Measurements from ENCODE around the gene TMOD1.

Gene TMOD1

DNA sequence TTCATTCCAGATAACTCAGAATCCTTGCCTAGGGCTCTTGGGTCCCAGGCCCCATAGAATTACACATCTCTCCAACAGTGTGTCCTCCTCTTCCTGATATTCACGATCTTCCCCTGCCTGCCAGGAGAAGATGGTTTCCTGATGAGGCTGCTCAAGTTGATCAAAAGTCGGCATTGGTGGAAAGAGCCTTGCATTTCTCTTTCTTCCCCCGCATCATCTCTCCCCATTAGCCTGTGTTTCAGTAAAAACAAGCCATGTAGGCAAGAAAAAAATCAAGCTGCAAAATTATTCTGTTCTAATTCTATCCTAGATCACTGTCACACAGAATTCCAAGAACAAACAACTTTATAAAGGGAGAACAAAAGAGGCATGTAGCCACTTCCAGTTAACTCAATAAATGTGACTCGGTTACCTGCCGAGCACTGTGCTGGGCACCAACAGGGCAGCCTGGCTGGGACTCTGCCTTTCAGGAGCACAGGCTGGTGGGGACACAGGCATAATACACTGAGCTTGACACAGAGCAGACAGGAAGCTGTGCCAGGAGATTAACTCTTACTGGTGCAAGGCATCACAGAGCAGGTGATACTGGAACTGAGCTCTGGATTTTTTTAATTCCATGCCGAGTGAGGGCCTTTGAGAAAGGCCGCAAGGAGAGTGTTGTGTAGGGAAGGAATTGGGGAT lies 25.6 kb downstream of the TMOD1 start:
- H3K27ac ChIP-seq (ENCODE audit: low read depth in 2 of 2, low read length in 2 of 2): no peak overlapping the region

GRCh38 chr9:97527626-97528528 lies 26.4 kb downstream of the TMOD1 start:
- Histone ChIP-seq H3K27ac (ENCODE audit: low read depth in 2 of 2, low read length in 2 of 2) (no peak overlapping the region), H3K36me3 (ENCODE audit: control insufficient read depth in 2 of 2, insufficient read depth in 2 of 2, low read length in 2 of 2) (no peaks in the 10 kb centered on the region), H3K27me3 (ENCODE audit: control insufficient read depth in 2 of 2, insufficient read depth in 2 of 2, low read length in 2 of 2) (no peaks in the 10 kb centered on the region), H3K4me3 (ENCODE audit: low read length in 2 of 2) (no peak overlapping the region), H3K9me3 (ENCODE audit: control insufficient read depth in 2 of 2, low read length in 2 of 2) (no peaks in the 10 kb centered on the region), H3K9ac (ENCODE audit: low read depth in 1 of 2, low read length in 2 of 2) (no peak overlapping the region), H3K4me1 (ENCODE audit: control insufficient read depth in 2 of 2, insufficient read depth in 2 of 2, low read length in 2 of 2) (peaks cover 0 to 3% of the 10 kb centered on the region in 2 donors)

More for the DNA sequence above, 25.6 kb downstream of the TMOD1 start:
- Histone ChIP-seq H3K27me3 (ENCODE audit: control insufficient read depth in 2 of 2, insufficient read depth in 2 of 2, low read length in 2 of 2) (no peaks in the 10 kb centered on the region), H3K36me3 (ENCODE audit: control insufficient read depth in 2 of 2, insufficient read depth in 2 of 2, low read length in 2 of 2) (no peaks in the 10 kb centered on the region), H3K9ac (ENCODE audit: low read depth in 1 of 2, low read length in 2 of 2) (no peak overlapping the region), H3K4me1 (ENCODE audit: control insufficient read depth in 2 of 2, insufficient read depth in 2 of 2, low read length in 2 of 2) (peaks cover 0 to 3% of the 10 kb centered on the region in 2 donors), H3K9me3 (ENCODE audit: control insufficient read depth in 2 of 2, low read length in 2 of 2) (no peaks in the 10 kb centered on the region), H3K4me3 (ENCODE audit: low read length in 2 of 2) (no peak overlapping the region)

GRCh38 chr9:97528529-97529230 lies 27.2 kb downstream of the TMOD1 start:
- Histone ChIP-seq H3K27ac (ENCODE audit: low read depth in 2 of 2, low read length in 2 of 2) (peak overlapping the region in 1 of 2 donors; percentile 10), H3K9me3 (ENCODE audit: control insufficient read depth in 2 of 2, low read length in 2 of 2) (no peaks in the 10 kb centered on the region), H3K9ac (ENCODE audit: low read depth in 1 of 2, low read length in 2 of 2) (no peak overlapping the region), H3K4me3 (ENCODE audit: low read length in 2 of 2) (no peak overlapping the region), H3K36me3 (ENCODE audit: control insufficient read depth in 2 of 2, insufficient read depth in 2 of 2, low read length in 2 of 2) (no peaks in the 10 kb centered on the region), H3K27me3 (ENCODE audit: control insufficient read depth in 2 of 2, insufficient read depth in 2 of 2, low read length in 2 of 2) (no peaks in the 10 kb centered on the region), H3K4me1 (ENCODE audit: control insufficient read depth in 2 of 2, insufficient read depth in 2 of 2, low read length in 2 of 2) (peaks cover 0 to 3% of the 10 kb centered on the region in 2 donors)

GRCh38 chr9:97529363-97530076 lies 28.1 kb downstream of the TMOD1 start:
- Histone ChIP-seq H3K27ac (ENCODE audit: low read depth in 2 of 2, low read length in 2 of 2) (peak overlapping the region in 1 of 2 donors; percentile 5), H3K9ac (ENCODE audit: low read depth in 1 of 2, low read length in 2 of 2) (no peak overlapping the region), H3K4me1 (ENCODE audit: control insufficient read depth in 2 of 2, insufficient read depth in 2 of 2, low read length in 2 of 2) (peaks cover 0 to 3% of the 10 kb centered on the region in 2 donors)

DNA sequence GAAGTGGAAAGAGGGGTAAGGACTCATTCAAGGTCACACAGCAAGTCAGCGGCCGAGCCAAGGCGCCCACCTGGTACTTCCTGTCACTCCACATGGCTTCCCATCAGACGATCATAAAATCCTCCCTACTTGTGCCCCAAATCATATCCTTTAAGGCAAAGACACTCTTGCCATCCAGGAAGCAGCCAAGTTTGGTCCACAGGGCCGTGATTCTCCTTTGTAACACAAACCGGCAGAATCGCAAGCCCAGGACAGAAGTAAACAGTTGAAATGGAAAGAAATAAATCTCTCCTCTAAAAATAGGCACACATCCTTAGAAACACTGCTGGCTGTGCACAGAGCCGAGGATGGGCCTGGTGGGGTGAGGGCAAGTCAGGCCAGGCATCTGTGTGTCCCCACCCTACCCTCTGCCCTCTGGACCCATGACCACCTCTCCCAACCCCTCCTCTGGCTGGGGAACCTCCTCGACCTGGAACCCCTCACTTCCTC lies 30.5 kb downstream of the TMOD1 start:
- peak overlapping the region in 1 of 2 donors; percentile 28 for H3K27ac ChIP-seq (ENCODE audit: low read depth in 2 of 2, low read length in 2 of 2)
- no peak overlapping the region for H3K9ac ChIP-seq (ENCODE audit: low read depth in 1 of 2, low read length in 2 of 2)
- H3K4me3 ChIP-seq (ENCODE audit: low read length in 2 of 2): no peak overlapping the region
- H3K9me3 ChIP-seq (ENCODE audit: control insufficient read depth in 2 of 2, low read length in 2 of 2): no peaks in the 10 kb centered on the region
- peaks cover 0 to 3% of the 10 kb centered on the region in 2 donors for H3K4me1 ChIP-seq (ENCODE audit: control insufficient read depth in 2 of 2, insufficient read depth in 2 of 2, low read length in 2 of 2)
- H3K27me3 ChIP-seq (ENCODE audit: control insufficient read depth in 2 of 2, insufficient read depth in 2 of 2, low read length in 2 of 2): no peaks in the 10 kb centered on the region
- H3K36me3 ChIP-seq (ENCODE audit: control insufficient read depth in 2 of 2, insufficient read depth in 2 of 2, low read length in 2 of 2): no peaks in the 10 kb centered on the region

More at GRCh38 chr9:97529363-97530076, 28.1 kb downstream of the TMOD1 start:
- no peaks in the 10 kb centered on the region for H3K9me3 ChIP-seq (ENCODE audit: control insufficient read depth in 2 of 2, low read length in 2 of 2)
- no peaks in the 10 kb centered on the region for H3K36me3 ChIP-seq (ENCODE audit: control insufficient read depth in 2 of 2, insufficient read depth in 2 of 2, low read length in 2 of 2)
- no peaks in the 10 kb centered on the region for H3K27me3 ChIP-seq (ENCODE audit: control insufficient read depth in 2 of 2, insufficient read depth in 2 of 2, low read length in 2 of 2)
- no peak overlapping the region for H3K4me3 ChIP-seq (ENCODE audit: low read length in 2 of 2)

GRCh38 chr9:97534185-97534584 lies 32.7 kb downstream of the TMOD1 start:
- no peaks in the 10 kb centered on the region for H3K27me3 ChIP-seq (ENCODE audit: control insufficient read depth in 2 of 2, insufficient read depth in 2 of 2, low read length in 2 of 2)
- peaks cover 0 to 3% of the 10 kb centered on the region in 2 donors for H3K4me1 ChIP-seq (ENCODE audit: control insufficient read depth in 2 of 2, insufficient read depth in 2 of 2, low read length in 2 of 2)
- no peaks in the 10 kb centered on the region for H3K36me3 ChIP-seq (ENCODE audit: control insufficient read depth in 2 of 2, insufficient read depth in 2 of 2, low read length in 2 of 2)
- H3K4me3 ChIP-seq (ENCODE audit: low read length in 2 of 2): no peak overlapping the region
- no peaks in the 10 kb centered on the region for H3K9me3 ChIP-seq (ENCODE audit: control insufficient read depth in 2 of 2, low read length in 2 of 2)
- no peak overlapping the region for H3K27ac ChIP-seq (ENCODE audit: low read depth in 2 of 2, low read length in 2 of 2)
- H3K9ac ChIP-seq (ENCODE audit: low read depth in 1 of 2, low read length in 2 of 2): no peak overlapping the region

- Histone ChIP-seq H3K4me1 (ENCODE audit: control insufficient read depth in 2 of 2, insufficient read depth in 2 of 2, low read length in 2 of 2) (peaks cover 0 to 3% of the 10 kb centered on the region in 2 donors), H3K9ac (ENCODE audit: low read depth in 1 of 2, low read length in 2 of 2) (no peak overlapping the region), H3K27me3 (ENCODE audit: control insufficient read depth in 2 of 2, insufficient read depth in 2 of 2, low read length in 2 of 2) (no peaks in the 10 kb centered on the region), H3K9me3 (ENCODE audit: control insufficient read depth in 2 of 2, low read length in 2 of 2) (no peaks in the 10 kb centered on the region), H3K27ac (ENCODE audit: low read depth in 2 of 2, low read length in 2 of 2) (no peak overlapping the region), H3K4me3 (ENCODE audit: low read length in 2 of 2) (no peak overlapping the region), H3K36me3 (ENCODE audit: control insufficient read depth in 2 of 2, insufficient read depth in 2 of 2, low read length in 2 of 2) (no peaks in the 10 kb centered on the region)
These were observed 33.6 kb downstream of the TMOD1 start for GRCh38 chr9:97534961-97535594.

DNA sequence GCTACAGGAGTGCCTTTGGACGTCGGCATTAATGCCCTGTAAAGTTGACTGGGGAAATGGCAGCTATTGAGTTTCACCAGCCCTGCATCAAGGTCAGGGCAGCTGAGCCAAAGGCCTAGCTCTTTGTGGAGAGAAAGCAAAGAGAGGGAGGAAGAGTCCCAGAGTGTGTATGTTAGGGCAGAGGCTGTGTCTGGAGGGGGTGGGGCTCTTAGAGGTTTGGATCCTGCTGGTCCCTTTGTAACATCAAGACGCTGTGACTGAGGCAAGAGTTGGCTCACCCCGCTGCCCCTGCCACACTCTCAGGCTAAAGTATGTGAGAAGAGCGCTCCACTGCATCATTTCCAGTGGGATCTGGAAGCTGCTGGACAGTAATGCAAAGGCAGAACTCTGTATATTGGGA lies 34.3 kb downstream of the TMOD1 start:
- no peak overlapping the region for H3K9ac ChIP-seq (ENCODE audit: low read depth in 1 of 2, low read length in 2 of 2)
- no peaks in the 10 kb centered on the region for H3K9me3 ChIP-seq (ENCODE audit: control insufficient read depth in 2 of 2, low read length in 2 of 2)
- H3K27ac ChIP-seq (ENCODE audit: low read depth in 2 of 2, low read length in 2 of 2): no peak overlapping the region
- no peaks in the 10 kb centered on the region for H3K36me3 ChIP-seq (ENCODE audit: control insufficient read depth in 2 of 2, insufficient read depth in 2 of 2, low read length in 2 of 2)
- H3K27me3 ChIP-seq (ENCODE audit: control insufficient read depth in 2 of 2, insufficient read depth in 2 of 2, low read length in 2 of 2): no peaks in the 10 kb centered on the region
- peaks cover 0 to 3% of the 10 kb centered on the region in 2 donors for H3K4me1 ChIP-seq (ENCODE audit: control insufficient read depth in 2 of 2, insufficient read depth in 2 of 2, low read length in 2 of 2)
- no peak overlapping the region for H3K4me3 ChIP-seq (ENCODE audit: low read length in 2 of 2)

DNA sequence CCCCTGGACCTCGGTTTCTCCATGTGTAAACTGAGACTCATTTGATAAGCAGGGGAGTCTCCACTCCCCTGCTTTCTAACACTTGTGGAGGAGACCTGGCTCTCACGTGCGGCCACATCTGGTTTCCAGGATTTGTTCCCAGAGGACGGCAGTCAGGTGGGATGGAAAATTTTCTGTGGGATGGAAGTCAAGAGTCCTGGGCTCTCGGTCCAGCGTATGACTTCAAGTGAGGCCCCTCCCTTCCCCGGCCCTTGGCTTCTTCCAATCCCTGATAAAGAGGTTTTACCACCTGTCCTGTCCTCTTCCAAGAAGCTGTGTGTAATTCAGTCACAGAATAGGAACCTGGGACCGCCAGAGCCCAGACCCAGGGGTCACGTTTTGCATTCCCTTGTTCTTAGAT lies 35.0 kb downstream of the TMOD1 start:
- Histone ChIP-seq H3K36me3 (ENCODE audit: control insufficient read depth in 2 of 2, insufficient read depth in 2 of 2, low read length in 2 of 2) (no peaks in the 10 kb centered on the region), H3K9me3 (ENCODE audit: control insufficient read depth in 2 of 2, low read length in 2 of 2) (no peaks in the 10 kb centered on the region), H3K27me3 (ENCODE audit: control insufficient read depth in 2 of 2, insufficient read depth in 2 of 2, low read length in 2 of 2) (no peaks in the 10 kb centered on the region), H3K4me1 (ENCODE audit: control insufficient read depth in 2 of 2, insufficient read depth in 2 of 2, low read length in 2 of 2) (peaks cover 0 to 3% of the 10 kb centered on the region in 2 donors), H3K4me3 (ENCODE audit: low read length in 2 of 2) (no peak overlapping the region), H3K27ac (ENCODE audit: low read depth in 2 of 2, low read length in 2 of 2) (no peak overlapping the region), H3K9ac (ENCODE audit: low read depth in 1 of 2, low read length in 2 of 2) (no peak overlapping the region)

Measured in mucosa of rectum (tissue), 2 donors.